Ectodermal cell (in vitro differentiated cells): ENCODE data around the gene VPS33B.

Experiments used
- H3K27ac ChIP-seq: 2 replicates; pipeline ENCODE4 v1.7.0; 2013; ENCODE audit warnings: mild to moderate bottlenecking, low read depth, low read length; ENCODE audit not compliant: insufficient read depth, poor library complexity, severe bottlenecking
- H3K27me3 ChIP-seq: 2 replicates; pipeline ENCODE4 v1.7.0; 2013; ENCODE audit warnings: mild to moderate bottlenecking, low read length; ENCODE audit not compliant: insufficient read depth, control insufficient read depth, poor library complexity, severe bottlenecking
- H3K36me3 ChIP-seq: one replicate; pipeline ENCODE4 v1.7.0; 2013; ENCODE audit warnings: low read length; ENCODE audit not compliant: control insufficient read depth, insufficient read depth
- H3K4me1 ChIP-seq: one replicate; pipeline ENCODE4 v1.7.0; 2013; ENCODE audit warnings: low read length; ENCODE audit not compliant: control insufficient read depth, insufficient read depth
- H3K4me3 ChIP-seq: 2 replicates; pipeline ENCODE4 v1.7.0; 2013; ENCODE audit warnings: low read depth, low read length, control low read depth; ENCODE audit not compliant: insufficient read depth
- H3K9me3 ChIP-seq: 2 replicates; pipeline ENCODE4 v1.7.0; 2013; ENCODE audit warnings: mild to moderate bottlenecking, low read length, moderate library complexity; ENCODE audit not compliant: control insufficient read depth
- WGBS, 2 experiments: methylation state at CpG; one replicate each; pipeline ENCODE4 v1.1.7; 2013; ENCODE audit warnings: missing lambda C conversion rate in 2 of 2; 5-methylcytosine and 5-hydroxymethylcytosine counted together

Gene VPS33B

DNA sequence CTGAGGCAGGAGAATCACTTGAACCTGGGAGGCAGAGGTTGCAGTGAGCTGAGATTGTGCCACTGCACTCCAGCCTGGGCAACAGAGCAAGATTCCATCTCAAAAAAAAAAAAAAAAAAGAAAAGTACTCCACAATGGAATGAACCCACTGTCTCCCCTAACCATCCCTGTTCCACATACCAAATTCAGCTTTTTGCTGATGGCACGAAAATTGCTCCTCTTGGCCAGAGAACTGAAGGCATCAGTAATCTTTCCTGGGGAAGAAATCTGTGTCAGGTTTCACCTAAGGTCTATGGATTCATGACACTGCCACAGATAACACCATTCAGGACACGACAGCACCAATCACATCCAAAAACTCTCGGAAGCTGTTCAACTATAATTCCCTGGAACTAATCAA, 21.2 kb downstream of the VPS33B start:
- Histone ChIP-seq H3K27ac (no peak overlapping the region), H3K9me3 (no peaks in the 10 kb centered on the region), H3K4me3 (no peak overlapping the region), H3K36me3 (peaks cover 30% of the 10 kb centered on the region), H3K27me3 (no peaks in the 10 kb centered on the region), H3K4me1 (no peaks in the 10 kb centered on the region)
- 90 to 94% methylated on average over 3 of the region's 3 CpGs for WGBS, 2 experiments

DNA sequence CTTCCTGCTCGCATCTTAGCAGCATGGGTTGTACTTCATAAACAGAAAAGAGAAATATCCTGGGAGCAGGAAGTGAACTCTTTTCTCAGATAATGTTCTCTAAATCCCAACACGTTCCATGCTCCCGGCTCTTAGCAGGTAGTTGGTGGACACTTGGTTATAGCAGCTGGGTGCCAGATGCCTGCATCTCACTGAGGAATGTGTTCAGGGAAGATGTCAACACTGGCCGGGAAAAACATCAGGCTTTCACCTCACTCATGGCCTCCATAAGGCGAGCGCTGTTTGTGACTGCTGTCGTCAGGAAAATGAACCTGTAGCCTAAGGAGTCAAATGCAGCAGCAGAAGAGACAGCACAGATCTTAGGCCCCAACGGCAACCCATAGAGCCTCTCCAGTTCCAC, 23.7 kb downstream of the VPS33B start:
- H3K36me3 ChIP-seq = peaks cover 15% of the 10 kb centered on the region
- no peak overlapping the region for H3K4me3 ChIP-seq
- H3K9me3 ChIP-seq = no peaks in the 10 kb centered on the region
- 92 to 95% methylated on average over 8 of the region's 8 CpGs for WGBS, 2 experiments
- H3K27me3 ChIP-seq = no peaks in the 10 kb centered on the region
- H3K4me1 ChIP-seq = peaks cover 6% of the 10 kb centered on the region
- H3K27ac ChIP-seq = no peak overlapping the region

DNA sequence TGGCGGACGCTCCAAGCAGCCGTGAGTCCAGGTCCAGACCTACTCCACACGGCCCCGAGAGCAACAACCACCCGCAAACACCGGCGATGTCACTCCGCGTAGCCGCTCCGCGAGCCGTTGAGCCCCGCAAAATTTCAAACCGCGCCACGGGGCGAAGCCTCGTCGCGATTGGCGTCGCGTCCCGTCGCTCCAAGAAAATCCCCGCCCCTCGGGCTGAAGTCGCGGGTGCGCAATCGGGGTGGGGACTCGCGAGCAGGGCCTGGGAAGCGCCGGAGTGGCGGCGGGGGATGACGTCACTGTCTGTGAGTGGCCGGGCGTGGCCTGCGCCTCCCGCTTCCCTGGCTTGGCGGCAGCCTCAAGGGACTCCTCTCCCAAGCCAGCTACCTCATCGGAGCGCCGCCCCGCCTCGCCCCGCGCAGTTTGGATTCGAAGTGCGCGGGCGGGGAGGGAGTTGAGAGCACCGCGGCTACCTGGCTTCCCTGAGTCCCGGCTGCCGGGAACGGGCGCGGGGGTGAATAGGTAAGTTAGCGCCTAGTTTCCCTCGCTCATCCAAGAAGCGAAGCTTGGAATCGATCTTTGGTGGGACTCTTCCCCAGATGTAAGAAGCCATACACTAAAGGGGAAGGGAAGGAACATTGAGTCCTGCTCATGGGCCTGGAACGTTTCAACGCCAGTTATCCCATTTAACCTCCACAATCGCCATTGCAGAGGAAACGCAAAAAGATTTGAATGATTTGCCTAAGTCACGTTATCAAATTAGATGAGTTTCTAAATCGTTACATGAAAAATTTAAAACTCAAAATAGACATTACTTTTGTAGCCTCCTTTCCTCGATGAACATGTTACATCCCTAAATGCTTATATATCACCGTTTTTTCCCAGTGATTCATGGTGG, 27.7 kb downstream of the VPS33B start, which contains the start of gene PRC1:
PRC1 (minus strand) TSS at position 119 of the 895 bp plus-strand sequence; CDS start at position 1, 118 bp downstream.
- 0 to 1% methylated on average over 70 to 75 of the region's 75 CpGs for WGBS, 2 experiments
- Histone ChIP-seq H3K4me1 (peaks cover 6% of the 10 kb centered on the region), H3K4me3 (peak within 1 kb of the TSS; percentile 81), H3K9me3 (no peaks in the 10 kb centered on the region), H3K36me3 (peaks cover 11% of the 10 kb centered on the region), H3K27me3 (no peaks in the 10 kb centered on the region), H3K27ac (peak within 1 kb of the TSS; percentile 83)

DNA sequence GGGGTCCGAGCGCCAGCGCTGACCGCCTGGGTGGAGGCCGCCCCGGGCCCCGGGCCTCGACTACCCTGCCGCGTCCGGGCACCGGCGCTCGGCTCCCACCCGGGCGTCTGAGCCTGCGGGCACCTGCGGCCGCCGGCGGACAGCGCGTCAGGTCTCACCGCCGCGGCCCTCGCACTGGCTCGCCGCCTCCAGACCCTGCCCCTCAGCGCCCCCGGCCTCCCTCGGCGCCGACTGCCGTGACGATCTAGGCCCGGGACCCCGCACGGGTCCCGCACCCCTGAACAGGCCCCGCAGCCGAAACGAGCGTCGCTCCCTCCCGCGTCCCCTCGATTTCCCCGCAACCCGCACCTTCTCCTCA, 28.4 kb downstream of the VPS33B start:
- H3K27me3 ChIP-seq = no peaks in the 10 kb centered on the region
- peaks cover 6% of the 10 kb centered on the region for H3K4me1 ChIP-seq
- H3K27ac ChIP-seq = no peak overlapping the region
- no peaks in the 10 kb centered on the region for H3K9me3 ChIP-seq
- H3K36me3 ChIP-seq = peaks cover 8% of the 10 kb centered on the region
- WGBS, 2 experiments = 0% methylated on average over 50 of the region's 50 CpGs
- peak overlapping the region; percentile 81 for H3K4me3 ChIP-seq

DNA sequence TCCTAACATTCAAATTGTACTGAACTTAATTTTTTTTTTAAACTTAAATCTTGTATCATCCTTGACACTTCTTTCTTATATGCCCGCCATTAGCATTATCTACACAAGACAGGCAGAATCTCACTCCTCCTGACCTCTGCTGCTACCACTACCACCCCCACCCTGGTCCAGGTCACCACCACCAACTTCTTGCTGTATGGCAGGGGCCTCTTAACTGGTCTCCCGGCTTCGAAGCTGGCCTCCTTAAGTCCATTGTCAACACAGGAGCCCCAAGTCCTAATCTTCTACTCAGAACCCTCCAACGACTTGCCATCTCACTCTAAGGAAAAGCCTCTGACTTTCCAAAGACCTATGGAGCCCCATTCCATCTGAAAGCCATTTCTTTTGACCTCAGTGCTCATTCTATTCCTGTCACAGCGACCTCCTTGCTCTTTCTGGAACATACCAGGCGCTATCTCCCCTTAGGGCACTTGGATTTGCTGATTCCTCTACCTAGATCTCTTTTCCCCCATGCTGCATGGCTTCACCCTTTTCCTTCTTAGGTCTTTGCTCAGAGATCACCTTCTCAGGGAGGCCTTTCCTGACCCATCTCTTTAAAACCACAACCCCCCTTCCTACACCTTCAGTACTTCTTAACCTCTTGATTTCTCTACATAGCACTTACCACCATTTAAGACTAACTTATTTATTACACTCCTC, 30.7 kb downstream of the VPS33B start:
- no peaks in the 10 kb centered on the region for H3K36me3 ChIP-seq
- H3K9me3 ChIP-seq = no peaks in the 10 kb centered on the region
- H3K4me1 ChIP-seq = peaks cover 9% of the 10 kb centered on the region
- H3K4me3 ChIP-seq = no peak overlapping the region
- no peaks in the 10 kb centered on the region for H3K27me3 ChIP-seq
- H3K27ac ChIP-seq = no peak overlapping the region
- WGBS, 2 experiments = 89% methylated on average over 6 of the region's 6 CpGs

DNA sequence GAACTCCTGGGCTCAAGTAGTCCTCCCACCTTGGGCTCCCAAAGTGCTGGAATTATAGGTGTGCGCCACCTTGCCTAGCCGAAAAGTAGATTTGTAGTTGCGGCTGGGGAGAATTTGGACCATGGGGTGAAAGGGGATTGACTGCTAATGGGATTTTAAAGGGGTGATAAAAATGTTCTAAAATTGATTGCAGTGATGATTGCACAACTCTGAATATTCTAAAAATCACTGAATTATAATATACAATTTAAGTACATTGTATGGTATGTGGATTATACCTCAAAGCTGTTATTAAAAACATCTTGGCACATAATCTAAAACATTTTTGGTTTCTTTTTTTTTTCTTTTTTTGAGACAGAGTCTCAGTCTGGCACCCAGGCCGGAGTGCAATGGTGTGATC, 31.9 kb downstream of the VPS33B start:
- Histone ChIP-seq H3K27ac (no peak overlapping the region), H3K27me3 (no peaks in the 10 kb centered on the region), H3K4me1 (peaks cover 6% of the 10 kb centered on the region), H3K4me3 (no peak overlapping the region), H3K9me3 (no peaks in the 10 kb centered on the region), H3K36me3 (no peaks in the 10 kb centered on the region)
- 89 to 92% methylated on average over 4 of the region's 4 CpGs for WGBS, 2 experiments

DNA sequence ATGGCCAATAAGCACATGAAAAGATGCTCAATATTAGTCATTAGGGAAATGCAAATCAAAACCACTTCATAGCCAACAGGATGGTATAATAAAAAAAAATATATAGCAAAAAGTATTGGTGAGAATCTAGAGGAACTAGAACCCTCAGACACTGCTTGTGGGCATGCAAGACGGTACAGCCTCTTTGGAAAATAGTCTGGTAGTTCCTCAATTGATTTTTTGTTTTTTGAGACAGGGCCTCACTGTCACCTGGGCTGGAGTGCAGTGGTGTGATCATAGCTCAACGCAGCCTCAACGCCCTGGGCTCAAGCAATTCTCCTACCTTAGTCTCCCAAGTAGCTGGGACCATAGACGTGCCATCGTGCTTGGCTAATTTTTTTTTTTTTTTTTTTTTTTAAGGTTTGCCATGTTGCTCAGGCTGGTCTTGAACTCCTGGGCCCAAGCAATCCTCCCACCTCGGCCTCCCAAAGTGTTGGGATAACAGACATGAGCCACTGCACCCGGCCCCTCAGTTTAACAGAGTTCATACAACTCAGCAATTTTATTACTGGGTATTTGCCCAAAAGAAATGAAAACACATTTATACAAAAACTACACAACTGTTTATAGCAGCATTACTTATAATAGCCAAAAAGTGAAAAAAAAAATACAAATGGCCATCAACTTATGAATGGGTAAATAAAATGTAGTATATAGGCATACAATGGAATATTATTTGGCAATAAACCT, 33.2 kb downstream of the VPS33B start:
- 89 to 90% methylated on average over 7 of the region's 7 CpGs for whole genome bisulfite sequencing, 2 experiments
- no peaks in the 10 kb centered on the region for H3K27me3 ChIP-seq

DNA sequence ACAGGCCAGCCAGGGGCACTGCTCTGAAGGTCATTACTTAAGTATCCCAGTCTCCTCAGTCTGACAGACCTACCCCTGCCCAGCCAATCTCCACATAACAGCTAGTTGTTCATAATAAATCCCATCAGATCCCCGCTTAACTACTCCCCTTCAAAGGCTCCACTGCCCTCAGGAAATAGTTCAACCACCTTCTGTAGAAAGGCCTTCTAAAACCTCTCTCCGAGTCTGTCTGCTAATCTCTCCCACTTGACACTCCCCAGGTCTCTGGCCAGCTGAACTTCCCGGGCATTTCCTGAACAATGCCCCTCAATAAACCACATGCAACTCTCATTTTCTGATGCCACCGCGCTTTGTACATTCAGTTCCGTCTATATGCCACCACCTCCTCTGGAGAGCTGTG, 34.1 kb downstream of the VPS33B start:
- WGBS, 2 experiments = 87% methylated on average over 6 of the region's 6 CpGs
- Histone ChIP-seq H3K27ac (no peak overlapping the region), H3K9me3 (no peaks in the 10 kb centered on the region)

More for the DNA sequence above, 33.2 kb downstream of the VPS33B start:
- Histone ChIP-seq H3K4me1 (peaks cover 3% of the 10 kb centered on the region), H3K9me3 (no peaks in the 10 kb centered on the region), H3K27ac (no peak overlapping the region), H3K4me3 (no peak overlapping the region), H3K36me3 (no peaks in the 10 kb centered on the region)

DNA sequence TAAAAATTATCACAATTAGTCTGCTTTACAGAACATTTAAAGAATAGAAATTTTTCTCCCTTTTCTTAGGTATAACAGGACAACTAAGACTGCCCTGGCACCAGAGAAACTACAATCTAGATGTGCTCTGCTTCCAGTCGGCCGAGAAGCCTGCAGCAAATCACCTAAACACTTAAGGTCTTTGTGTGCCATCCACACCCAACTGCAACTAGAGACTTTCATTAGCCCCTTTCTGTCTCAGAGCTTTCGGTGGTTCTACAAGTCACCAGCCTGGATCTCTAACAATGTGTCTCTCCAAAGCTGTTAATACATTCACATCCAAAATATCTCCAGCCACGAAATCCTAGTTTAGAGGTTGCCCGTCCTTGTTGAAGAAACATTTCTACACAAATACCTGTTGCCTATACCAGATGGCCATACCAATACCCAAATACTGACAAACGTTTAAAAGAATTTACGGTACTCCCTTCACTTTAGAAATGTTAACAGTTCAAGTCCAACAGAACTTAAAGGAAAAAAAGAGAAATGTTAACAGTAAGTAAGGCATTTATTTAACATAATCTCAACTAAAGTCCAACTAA, 34.7 kb downstream of the VPS33B start:
- peaks cover 3% of the 10 kb centered on the region for H3K4me1 ChIP-seq
- H3K36me3 ChIP-seq = peaks cover 3% of the 10 kb centered on the region
- no peaks in the 10 kb centered on the region for H3K9me3 ChIP-seq
- 89% methylated on average over 7 of the region's 7 CpGs for WGBS, 2 experiments
- no peaks in the 10 kb centered on the region for H3K27me3 ChIP-seq
- no peak overlapping the region for H3K27ac ChIP-seq
- no peak overlapping the region for H3K4me3 ChIP-seq

More for the DNA sequence above, 34.1 kb downstream of the VPS33B start:
- H3K27me3 ChIP-seq = no peaks in the 10 kb centered on the region
- H3K4me3 ChIP-seq = no peak overlapping the region
- H3K4me1 ChIP-seq = peaks cover 3% of the 10 kb centered on the region
- no peaks in the 10 kb centered on the region for H3K36me3 ChIP-seq
